NCI-H1105 (cell line): ENCODE data around the gene NKAIN2.
A peak's percentile ranks its signal among the peaks of the same experiment; 100 is the strongest.
"Not testable (repeated sequence)": the region's sequence is repeated elsewhere in the genome, so short reads cannot be mapped to it uniquely, and the experiment has no call there.

Experiments used
- DNase-seq: peaks from one replicate; lab custom pipeline; 2025; lab: John Stamatoyannopoulos, UW

Gene NKAIN2

DNA sequence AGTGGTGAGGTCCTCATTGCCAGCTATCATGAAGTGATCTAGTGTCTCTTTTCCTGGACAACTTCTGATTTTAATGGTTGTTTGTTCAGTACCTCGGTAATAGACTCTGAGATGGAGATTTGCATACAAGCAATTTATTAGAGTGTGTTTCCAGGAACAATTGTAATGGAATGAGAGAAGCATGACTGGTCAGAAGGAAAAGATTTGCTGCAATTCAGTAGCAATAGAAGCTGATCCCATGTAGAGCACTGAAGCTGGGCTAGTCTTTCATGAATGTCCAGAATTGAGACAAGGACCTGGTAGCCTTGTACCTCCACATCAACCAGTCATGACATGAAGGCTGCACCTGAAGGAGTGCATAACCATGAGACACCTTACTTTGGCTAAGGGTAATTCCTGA, 526.5 kb downstream of the NKAIN2 start:
- DNase-seq: no peak

DNA sequence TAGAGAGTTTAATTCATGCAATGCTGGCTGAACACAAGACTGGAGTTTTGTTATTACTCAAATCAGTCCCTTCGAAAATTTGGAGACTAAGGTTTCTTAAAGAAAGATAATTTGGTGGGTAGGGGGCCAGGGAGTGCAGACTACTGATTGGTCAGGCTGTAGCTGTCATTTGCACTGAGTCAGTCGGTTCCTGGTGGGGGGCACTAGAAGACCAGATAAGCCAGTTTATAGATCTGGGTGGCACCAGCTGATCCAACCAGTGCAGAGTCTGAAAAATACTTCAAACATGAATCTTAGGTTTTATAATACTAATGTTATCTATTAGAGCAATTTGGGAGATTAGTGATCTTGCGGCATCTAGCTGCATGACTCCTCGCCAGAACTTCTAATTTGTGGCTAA, 530.7 kb downstream of the NKAIN2 start:
- no peak for DNase-seq

DNA sequence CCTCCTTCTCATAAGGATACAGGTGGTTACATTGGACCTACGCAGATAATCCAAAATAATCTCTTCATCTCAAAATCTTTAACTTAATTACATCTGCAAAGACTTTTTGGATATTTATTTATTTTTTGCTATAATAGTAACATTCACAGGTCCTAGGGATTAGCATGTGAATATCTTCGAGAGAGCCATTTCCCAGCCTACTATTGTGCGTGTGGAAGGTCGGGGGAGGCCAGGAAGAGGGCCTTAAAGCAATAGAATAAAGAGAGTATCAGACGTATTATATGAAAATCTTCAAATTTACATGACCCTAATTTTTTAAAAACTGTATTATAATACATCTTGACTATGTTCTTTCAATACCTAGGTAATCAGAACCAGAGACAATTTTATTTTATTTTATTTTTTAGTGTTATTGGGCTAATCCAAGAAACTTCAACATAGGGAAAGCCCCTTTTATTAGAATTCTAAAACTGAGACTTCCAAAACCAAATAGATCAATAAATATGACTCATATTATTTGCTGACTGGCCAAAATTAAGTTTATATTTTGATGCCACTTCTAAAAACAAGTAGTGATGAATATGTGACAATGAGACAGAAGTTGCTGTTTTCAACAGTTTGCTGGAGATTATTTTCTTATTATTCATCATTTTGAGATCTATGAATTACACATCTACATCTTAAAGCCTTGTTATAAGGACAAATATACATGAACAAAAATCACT, 536.1 kb downstream of the NKAIN2 start:
- no peak for DNase-seq

DNA sequence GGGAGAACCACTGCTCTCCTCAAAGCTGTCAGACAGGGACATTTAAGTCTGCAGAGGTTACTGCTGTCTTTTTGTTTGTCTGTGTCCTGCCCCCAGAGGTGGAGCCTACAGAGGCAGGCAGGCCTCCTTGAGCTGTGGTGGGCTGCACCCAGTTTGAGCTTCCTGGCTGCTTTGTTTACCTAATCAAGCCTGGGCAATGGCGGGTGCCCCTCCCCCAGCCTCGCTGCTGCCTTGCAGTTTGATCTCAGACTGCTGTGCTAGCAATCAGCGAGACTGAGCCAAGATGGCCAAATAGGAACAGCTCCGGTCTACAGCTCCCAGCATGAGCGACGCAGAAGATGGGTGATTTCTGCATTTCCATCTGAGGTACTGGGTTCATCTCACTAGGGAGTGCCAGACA, 544.7 kb downstream of the NKAIN2 start:
- DNase-seq: not testable (repeated sequence)

DNA sequence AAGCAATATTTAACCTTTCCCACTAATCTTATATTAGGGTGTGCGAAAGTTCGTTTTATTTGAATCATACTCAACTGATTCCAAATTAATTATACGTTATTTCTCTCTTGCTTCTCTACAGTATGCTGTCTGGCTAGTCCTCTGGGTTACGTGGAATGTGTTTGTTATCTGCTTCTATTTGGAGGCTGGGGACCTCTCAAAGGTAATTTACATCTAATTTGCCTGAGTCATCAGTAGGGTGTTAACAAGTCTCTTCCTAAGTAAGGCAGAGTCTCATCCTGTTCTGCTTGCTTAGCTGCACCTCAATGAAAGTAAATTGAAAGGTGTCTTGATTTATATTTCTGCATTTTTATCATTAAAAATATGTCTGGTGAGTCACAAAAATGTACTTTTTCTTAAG, 551.5 kb downstream of the NKAIN2 start:
- no peak for DNase-seq

DNA sequence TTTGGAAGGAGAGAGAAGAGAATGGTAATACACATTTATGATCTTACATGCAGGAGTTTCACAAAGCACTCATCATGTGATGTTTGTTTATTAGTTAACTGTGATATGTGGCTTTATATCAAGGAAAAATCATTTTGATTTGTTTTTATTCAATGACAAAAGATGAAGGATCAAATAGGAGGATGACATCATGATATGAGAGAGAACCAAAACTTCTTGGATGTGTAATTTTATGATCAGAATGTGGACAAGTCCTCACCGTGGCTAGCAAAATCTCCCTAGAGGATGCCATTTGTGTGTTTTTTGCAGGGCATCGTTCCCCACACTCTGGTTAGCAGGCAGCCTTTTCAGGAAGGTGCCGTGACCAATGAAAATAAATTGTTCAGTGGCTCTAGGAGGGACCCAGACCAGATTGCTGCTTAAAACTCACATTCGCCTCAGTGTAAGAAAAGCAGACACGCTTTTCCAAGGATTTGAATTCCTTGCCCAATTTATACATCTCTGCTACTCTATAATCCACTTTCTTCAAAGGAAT, 552.7 kb downstream of the NKAIN2 start:
- DNase-seq: no peak

DNA sequence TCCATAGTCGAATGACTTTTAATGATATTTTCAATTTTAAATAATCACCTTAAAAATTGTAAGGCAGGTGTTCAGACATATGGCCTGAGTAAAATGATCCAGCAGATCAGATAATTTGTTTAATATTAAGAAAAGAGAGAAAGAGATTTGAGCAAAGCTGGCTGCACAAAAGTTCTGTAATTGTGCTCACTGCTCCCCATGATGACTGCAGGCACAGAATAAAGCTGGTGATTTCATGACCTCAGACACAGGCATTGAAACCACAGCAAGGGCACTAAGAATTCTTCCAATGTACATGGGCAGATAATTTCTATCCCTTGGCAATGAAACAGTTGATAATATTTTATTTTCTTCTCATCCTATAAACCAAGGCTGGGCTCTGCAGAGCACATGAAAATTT, 553.1 kb downstream of the NKAIN2 start:
- DNase-seq: no peak

DNA sequence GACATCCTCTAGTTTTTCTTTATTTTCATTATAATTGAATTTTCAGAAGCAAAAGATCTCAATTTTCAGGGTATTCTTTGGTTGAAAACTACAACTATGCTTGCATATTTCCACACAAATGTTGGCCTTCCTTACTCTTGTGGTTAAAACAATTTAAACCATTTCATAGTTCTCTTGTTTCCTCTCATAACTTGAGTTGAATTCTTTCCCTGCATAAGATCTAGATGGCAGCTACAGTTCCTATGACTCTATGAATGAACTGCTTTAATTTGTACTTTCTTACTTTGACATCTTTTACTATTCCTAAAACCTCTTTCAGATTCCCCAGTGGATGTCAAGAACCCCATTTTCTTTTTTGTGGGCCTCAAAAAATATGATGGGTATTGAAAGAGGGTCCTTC, 564.5 kb downstream of the NKAIN2 start:
- DNase-seq: no peak

DNA sequence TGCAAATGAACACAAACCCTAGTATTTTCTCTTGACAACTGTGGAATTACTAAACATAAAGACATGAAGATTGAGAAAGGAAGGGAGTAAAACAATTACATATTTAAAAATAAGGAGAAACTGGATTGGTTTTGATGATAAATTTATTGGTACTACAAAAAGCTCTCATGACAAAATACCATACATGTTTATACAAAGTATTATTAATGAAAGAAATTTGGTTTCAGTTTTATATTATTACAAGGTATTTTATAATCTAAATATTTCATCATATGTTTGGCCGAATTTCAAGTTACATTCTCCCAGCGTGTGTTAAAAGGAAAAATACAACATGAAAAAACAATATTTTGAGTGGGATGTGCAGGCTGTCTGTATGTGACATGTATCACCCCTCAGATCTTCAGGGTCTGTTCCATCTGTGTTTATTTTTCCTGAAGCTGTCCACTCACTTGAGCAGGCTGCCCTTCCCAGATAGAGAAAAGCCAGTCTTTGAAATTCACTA, 568.4 kb downstream of the NKAIN2 start:
- no peak for DNase-seq

DNA sequence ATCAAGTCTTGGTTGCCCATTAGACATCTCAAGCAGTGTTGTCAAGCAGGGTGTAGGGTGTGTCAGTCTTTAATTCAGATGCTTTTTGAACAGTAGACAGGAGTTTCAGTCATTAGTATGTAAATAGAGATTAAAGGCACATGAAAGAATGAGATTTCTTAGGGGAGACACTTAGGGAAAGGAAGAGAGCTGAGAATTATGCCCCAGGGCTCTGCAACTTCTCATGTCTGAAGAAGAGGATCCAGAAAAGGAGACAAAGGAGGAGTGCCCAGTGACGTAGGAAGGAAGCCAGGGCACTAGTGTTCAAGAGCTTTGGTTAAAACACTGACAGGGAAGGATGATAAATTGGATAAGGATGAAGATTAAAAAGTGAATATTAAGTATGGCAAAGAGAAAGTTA, 569.7 kb downstream of the NKAIN2 start:
- DNase-seq: no peak

DNA sequence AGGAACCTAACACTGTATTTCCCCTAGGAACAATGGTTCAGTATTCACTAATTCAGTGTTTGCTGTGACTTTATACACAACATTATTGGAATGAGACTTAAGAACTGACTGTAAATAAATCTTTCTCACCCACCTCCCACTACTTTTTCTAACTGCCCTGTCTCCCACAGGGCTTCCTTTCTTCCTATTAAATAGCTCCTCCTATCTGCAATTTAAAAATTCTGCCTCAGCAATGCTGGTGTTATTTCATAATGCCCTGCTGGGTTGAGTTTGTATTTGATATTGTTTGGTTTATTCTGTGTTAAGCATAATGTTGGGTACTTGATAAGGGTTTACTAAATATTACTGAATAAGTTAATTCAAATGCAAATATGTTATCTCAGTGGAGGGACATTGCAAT, 585.5 kb downstream of the NKAIN2 start:
- DNase-seq: no peak

DNA sequence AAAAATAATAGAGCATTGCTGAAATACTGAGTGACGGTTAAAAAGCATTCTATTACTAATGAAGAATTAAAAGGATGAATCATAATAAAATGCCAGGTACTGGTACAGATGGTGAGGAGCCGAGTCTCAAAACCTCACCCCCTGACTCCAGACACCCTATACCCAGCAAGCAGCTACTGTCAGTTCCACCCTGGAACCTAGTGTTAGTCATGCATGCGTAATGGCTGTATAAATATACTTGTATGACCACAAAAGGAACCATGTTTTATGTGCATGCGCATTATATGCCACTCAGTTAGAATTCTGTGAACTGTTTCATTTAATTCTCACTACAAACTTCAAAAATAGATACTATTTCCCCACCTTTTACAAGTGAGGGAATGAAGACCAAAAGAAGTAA, 589.9 kb downstream of the NKAIN2 start:
- no peak for DNase-seq

DNA sequence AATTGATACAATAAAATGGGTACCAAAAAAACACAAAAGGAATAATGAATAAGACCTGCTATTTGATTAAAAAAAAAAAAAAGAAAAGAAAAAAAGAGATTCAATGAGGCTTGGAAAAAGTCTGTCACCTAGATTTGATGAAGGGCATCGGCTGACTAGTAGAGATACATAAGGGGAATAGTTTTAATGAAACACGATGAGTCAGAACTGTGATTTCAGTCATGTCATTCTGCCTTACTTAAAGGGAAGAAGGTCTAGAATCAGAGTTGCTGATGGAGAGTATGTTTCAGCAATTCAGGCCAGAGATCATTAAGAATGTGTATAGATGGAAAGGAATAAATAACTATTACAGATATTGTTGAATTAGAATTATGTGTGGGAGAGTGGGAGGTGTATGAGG, 592.7 kb downstream of the NKAIN2 start:
- DNase-seq: no peak

DNA sequence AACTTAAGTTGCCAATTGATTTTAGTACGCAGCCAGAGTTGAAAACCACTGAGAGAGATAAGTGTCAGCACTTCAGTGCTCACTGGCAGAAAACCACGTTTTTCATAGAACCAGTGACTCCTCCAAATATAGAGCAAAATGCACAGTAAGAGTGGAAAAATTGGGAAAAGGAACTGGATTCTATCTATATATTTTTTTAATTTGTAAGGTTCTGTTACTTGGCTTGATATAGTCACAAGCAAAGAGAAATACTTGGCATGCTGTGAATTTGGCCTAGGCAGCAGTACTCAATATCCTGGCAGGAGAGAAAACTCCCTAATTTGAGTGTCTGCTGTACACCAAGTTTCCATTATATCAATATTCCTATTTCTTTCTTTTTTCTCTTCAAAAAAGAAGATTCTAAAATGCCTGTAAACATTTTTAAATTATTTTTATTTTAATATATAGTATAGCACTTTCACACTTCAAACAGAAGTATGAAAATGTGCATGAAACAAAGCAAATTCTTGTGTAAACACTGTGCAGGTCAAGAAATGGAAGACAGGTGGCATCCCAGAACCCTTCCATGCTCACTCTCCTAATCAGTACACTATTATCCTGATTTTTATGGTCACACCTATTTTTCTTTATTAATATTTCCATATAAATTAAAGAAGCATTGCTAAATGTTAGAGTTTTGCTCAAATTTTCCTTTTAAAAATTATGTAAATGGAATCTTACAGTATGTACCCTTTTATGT, 596.8 kb downstream of the NKAIN2 start:
- DNase-seq: no peak

DNA sequence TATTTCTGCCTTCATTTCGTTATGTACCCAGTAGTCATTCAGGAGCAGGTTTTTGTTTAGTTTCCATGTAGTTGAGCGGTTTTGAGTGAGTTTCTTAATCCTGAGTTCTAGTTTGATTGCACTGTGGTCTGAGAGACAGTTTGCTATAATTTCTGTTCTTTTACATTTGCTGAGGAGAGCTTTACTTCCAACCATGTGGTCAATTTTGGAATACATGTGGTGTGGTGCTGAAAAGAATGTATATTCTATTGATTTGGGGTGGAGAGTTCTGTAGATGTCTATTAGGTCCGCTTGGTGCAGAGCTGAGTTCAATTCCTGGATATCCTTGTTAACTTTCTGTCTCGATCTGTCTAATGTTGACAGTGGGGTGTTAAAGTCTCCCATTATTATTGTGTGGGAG, 606.8 kb downstream of the NKAIN2 start:
- DNase-seq: not testable (repeated sequence)

DNA sequence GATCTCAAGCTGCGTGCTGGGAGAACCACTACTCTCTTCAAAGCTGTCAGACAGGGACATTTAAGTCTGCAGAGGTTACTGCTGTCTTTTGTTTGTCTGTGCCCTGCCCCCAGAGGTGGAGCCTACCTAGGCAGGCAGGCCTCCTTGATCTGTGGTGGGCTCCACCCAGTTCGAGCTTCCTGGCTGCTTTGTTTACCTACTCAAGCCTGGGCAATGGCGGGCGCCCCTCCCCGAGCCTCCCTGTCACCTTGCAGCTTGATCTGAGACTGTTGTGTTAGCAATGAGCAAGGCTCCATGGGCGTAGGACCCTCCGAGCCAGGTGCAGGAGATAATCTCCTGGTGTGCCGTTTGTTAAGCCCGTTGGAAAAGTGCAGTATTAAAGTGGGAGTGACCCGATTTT, 609.0 kb downstream of the NKAIN2 start:
- DNase-seq: not testable (repeated sequence)

DNA sequence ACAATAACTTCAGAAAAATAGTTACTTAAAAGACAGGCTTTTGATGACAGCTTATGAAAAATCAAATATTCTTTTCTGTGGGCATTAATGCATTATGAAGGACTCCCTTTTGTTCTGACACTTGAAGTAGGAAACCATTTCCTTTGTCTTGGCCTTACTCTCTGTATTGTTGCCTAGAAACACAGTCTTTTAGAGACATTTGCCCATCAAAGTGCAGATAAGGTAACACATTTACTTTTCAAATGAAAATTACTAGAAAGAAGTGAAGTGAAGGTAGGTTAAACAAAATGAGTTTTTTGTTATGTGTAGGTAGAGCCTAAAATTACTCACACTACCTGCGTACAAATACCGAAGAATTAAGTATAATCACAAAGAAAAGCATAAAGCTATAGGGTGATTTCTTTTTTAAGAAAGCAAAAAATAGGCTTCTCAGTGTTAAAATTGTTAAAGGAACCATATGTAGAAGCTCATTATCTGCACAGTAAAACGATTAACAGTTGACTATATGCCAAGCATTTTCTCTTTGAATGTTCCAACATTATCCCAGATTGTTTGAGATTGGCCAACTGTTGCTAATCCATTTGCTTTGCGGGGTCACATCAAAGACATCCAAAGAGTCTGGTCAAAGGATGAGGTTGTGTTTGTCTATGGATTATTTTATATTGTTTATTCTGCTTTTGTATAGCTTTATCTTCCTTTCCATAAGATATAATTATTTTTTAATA, 616.6 kb downstream of the NKAIN2 start:
- DNase-seq: peak; percentile 58

DNA sequence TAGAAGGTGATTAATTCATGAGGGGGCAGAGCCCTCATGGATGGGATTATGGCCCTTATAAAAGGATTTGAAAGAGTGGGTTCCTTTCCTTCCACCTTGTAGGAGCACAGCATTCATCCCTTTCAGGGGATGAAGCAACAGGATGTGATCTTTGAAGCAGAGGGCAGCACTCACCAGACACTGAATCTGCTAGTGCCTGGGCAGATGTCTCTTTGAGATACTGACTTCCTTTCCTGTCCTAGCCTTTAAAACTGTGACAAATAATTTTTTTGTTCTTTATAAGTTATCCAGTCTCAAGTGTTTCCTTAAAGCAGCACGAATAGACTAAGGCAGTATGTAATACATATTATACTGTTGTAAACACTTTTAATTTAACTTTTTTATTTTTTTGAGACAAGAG, 620.0 kb downstream of the NKAIN2 start:
- DNase-seq: no peak

DNA sequence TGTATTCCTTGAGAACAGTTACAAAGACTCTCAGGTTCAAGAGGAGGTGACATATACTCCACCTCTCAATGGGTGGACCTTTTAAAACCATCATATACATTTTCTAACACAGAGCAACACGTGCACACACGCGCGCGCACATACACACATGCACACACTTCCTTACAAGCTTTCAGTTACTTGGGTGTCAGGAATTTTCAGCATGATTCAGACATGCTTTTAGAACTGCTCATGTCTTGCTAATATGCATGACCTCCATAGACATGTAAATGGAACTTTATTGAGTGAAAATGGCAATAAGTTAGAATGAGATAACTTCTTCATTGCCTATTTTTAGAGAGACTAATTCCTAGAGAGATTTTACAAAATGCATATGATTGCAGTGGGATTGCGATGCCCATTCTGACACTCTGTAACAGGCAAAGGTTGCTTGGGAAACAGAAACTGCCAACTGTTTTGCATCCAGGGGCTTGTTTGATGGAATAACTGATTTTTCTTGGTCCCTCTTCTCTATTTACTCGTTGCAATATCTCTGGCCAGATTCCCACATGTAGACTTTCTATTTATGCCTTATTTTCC, 627.2 kb downstream of the NKAIN2 start:
- no peak for DNase-seq

DNA sequence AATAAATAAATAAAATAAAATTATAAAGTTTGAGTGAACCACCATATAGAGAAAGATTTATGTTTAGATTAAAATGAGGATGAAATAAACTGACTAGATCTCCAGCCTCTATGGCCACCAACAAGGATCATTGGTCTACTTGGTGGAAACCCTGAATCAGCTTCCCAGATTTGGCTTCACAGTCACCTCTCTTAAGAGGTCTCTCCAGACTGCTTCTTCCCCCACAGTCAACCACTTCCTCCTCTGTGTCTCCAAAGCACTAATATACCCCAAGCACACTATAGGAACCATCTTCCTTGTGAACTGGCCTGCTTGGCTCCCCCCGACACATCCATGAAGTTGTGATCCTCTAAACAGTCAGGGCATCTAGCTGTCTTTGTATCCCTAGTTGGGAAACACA, 629.0 kb downstream of the NKAIN2 start:
- no peak for DNase-seq

DNA sequence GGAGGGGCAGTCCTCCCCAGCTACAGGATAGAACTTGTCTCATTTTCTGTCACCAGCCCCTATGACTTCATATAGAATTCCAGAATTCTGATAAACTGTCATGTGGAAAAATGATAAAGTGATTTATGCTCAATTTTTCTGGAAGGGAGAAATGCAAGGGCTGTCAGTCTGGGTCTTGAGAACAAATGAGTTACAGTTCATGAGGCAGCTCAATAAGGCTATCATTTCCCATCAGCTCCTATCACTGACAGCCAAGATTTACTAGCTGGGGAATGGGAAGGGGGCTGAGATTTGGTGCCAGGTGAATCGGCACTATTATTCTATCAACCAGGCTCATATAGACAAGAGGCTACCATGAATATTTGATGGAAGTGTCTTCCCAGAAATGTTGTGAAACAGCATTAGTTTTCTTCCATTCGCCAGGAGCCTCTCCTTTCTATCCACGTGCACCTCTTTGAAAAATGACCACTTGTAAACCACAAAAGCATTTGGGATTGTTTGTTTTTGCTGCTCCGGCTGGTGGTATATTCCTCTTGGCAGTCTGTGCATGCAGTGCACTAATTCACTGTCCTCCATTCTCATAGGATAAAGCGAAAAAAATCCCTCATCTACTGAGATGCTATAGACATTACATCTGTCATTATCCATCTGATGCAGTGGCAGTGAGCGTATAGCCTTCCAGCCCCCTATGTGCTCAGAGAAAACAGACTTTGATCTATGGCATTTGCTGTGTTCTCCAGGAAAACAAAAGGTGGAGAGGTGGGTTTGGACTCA, 629.9 kb downstream of the NKAIN2 start:
- peak; percentile 86 for DNase-seq

DNA sequence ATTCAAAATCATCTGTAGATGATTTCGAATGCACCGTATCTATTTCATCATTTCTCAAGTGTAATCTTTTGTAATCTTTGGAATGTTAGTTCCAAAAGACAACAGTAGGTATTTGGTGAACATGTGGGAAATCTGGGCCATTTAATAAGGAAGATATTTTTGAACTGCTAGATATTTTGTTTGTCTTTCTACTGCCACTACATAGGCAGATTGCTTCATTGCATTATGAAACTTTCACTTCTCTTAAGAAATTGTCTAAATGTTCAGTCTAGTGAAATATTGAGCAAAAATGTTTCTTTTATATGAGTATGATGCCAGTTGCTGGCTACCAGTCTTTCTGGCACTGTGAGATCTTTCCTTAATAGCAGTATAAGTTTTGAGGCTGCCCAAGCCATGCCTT, 630.8 kb downstream of the NKAIN2 start:
- no peak for DNase-seq
